ENCODE results near the gene PODXL. TPM values are rescaled to one million over a fixed set of nuclear protein-coding genes. Genes with fewer than 3 reads are reported as not detected.

The PODXL gene
- total RNA-seq: 10 to 100 TPM; 23.0 to 50.8 TPM

DNA sequence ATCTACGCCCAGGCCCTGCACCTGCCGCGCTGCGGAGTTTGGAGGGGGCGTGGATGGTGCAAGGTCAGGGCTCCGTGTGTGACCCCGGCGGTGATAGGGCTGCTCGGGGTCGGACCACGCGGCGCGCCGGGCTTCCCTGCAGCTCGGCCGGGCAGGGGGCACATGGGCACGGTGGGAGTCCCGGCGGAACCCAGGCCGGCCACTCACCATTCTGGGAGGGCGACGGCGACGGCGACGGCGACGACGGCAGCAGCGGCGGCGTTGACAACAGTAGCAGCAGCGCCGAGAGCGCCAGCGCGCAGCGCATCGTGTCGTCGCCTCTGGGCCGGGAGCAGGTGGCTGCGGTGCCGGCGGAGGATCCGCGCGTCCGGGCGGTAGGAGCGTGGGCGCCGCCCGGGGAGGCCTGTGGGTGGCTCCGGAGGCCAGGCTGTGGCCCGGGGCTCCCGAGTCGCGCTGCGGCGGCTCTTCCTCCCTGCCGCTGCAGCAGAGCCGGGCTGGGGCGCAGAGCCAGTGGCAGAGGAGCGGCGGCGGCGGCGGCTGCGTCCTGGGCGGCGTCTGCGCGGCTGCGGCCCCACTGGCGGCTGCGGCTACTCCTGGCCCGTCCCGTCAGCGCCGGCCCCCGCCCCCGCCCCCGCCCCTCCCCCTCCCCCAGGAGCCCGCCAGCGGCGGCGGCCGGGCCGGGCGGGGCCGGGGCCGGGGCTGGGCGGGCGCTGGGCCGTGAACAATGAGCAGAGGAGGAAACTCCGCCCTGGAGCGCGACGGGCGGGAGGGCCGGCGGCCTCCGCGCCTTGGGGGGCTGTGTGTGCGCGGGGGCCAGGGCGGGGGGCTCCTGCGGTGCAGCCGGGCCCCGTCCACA, at the start of gene PODXL:
Gene PODXL (minus strand): TSS at position 576 of the 856 bp plus-strand sequence. CDS start 269 bp downstream, at position 307.
- Histone ChIP-seq H3K9me3 (no peaks in the 10 kb centered on the region), H3K27me3 (replicated peaks; ENCODE audit: insufficient read depth) (no peaks in the 10 kb centered on the region), H3K4me1 (ENCODE audit: control insufficient read depth in 1 of 2, low read depth in 2 of 2) (peaks cover 23 to 28% of the 10 kb centered on the region in 2 donors), H3K36me3 (no peaks in the 10 kb centered on the region), H3K4me3 (peak within 1 kb of the TSS; percentile 91), H3K27ac (no peak within 1 kb of the TSS)
- TF ChIP-seq CTCF (IDR thresholded peaks at IDR 0.05): no peak
- ATAC-seq (ENCODE audit: insufficient number of reproducible peaks, low FRiP score, low read depth): peak; percentile 54
- no peak for DNase-seq (ENCODE audit: low spot score)

DNA sequence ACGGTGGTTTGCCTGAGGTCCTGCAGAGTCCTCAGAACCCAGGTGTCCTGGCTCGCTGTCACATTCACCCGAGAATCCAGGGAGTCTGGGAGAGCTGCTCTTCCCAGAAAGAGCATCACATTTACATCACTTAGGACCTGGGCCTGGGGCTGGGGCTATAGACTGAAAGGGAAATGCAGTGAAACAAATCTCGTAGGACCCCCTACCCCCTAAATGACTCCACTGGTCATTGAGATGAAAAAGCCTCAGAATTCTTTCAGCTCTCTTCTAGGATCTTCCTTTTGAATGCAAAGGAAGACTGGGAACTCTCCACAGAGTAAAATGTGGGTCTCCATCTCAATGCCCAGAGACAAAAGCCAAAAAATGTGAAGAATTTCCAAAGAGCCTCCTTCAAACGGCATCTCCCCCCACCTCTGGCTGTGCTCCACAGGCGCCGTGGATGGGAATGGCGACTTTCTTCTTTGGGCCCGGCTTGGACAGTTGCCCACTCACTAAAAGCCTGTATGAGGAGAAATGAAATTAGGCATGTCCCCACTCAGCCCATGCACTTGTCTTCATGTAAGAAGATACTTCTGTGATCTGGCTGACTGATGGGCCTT, 49.0 kb upstream of the PODXL start:
- no peaks in the 10 kb centered on the region for H3K27me3 ChIP-seq (replicated peaks; ENCODE audit: insufficient read depth)
- no peak for DNase-seq (ENCODE audit: low spot score)
- no peak overlapping the region for H3K4me3 ChIP-seq
- no peak overlapping the region for H3K27ac ChIP-seq
- no peak for TF ChIP-seq CTCF (IDR thresholded peaks at IDR 0.05)
- no peaks in the 10 kb centered on the region for H3K36me3 ChIP-seq
- no peaks in the 10 kb centered on the region for H3K4me1 ChIP-seq (ENCODE audit: control insufficient read depth in 1 of 2, low read depth in 2 of 2)
- no peak for ATAC-seq (ENCODE audit: insufficient number of reproducible peaks, low FRiP score, low read depth)
- no peaks in the 10 kb centered on the region for H3K9me3 ChIP-seq

DNA sequence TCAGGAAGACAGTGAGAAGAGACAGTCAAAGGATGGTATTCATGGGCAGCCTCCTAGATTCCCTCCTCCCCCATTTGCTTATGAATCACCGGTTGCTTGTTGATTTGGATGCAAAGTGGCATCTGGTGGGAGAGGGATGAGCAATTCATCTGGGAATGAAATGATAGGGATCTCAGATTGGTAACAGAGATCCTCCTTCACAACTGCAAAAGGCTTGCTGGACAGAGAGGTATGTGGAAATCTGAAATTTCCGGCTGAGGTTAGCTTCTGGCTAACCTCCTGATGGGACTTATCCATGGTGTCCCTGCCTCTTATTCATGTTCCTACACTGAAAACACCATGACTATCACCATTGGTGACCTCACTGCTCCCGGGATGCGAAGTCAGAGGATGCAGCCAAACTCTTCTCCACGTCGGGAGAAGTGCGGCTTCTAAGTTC, 48.4 kb upstream of the PODXL start:
- no peak overlapping the region for H3K4me3 ChIP-seq
- DNase-seq (ENCODE audit: low spot score): no peak
- no peaks in the 10 kb centered on the region for H3K36me3 ChIP-seq
- H3K9me3 ChIP-seq: no peaks in the 10 kb centered on the region
- no peaks in the 10 kb centered on the region for H3K27me3 ChIP-seq (replicated peaks; ENCODE audit: insufficient read depth)
- H3K4me1 ChIP-seq (ENCODE audit: control insufficient read depth in 1 of 2, low read depth in 2 of 2): no peaks in the 10 kb centered on the region
- no peak for TF ChIP-seq CTCF (IDR thresholded peaks at IDR 0.05)
- ATAC-seq (ENCODE audit: insufficient number of reproducible peaks, low FRiP score, low read depth): no peak
- H3K27ac ChIP-seq: no peak overlapping the region

DNA sequence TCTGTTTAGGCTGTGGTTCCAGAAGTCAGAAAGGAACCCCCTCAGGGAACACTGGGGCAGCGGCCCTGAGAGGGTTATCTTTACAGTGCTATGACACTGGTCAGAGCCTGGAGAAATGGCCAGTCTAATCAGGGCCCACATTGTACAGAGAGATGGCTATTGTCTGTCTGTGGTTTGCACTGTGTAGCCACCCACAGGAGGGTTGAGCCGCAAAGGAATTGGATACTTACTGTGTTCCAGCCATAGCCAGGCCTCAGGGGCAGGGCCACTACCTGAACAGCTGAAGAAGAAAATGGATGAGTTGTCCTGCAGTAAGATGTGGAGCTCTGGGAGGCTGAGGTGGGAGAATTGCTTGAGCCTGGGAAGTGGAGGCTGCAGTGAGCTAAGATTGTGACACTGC, 47.5 kb upstream of the PODXL start:
- no peaks in the 10 kb centered on the region for H3K27me3 ChIP-seq (replicated peaks; ENCODE audit: insufficient read depth)
- DNase-seq (ENCODE audit: low spot score) (no peak), ATAC-seq (ENCODE audit: insufficient number of reproducible peaks, low FRiP score, low read depth) (no peak)
- no peaks in the 10 kb centered on the region for H3K9me3 ChIP-seq
- no peak overlapping the region for H3K4me3 ChIP-seq
- no peaks in the 10 kb centered on the region for H3K4me1 ChIP-seq (ENCODE audit: control insufficient read depth in 1 of 2, low read depth in 2 of 2)
- H3K27ac ChIP-seq: no peak overlapping the region
- TF ChIP-seq CTCF (IDR thresholded peaks at IDR 0.05): no peak
- no peaks in the 10 kb centered on the region for H3K36me3 ChIP-seq

- no peaks in the 10 kb centered on the region for H3K9me3 ChIP-seq
- no peak overlapping the region for H3K4me3 ChIP-seq
- no peaks in the 10 kb centered on the region for H3K4me1 ChIP-seq (ENCODE audit: control insufficient read depth in 1 of 2, low read depth in 2 of 2)
- H3K27ac ChIP-seq: no peak overlapping the region
- no peaks in the 10 kb centered on the region for H3K27me3 ChIP-seq (replicated peaks; ENCODE audit: insufficient read depth)
- no peak for TF ChIP-seq CTCF (IDR thresholded peaks at IDR 0.05)
- no peak for DNase-seq (ENCODE audit: low spot score)
- no peaks in the 10 kb centered on the region for H3K36me3 ChIP-seq
- no peak for ATAC-seq (ENCODE audit: insufficient number of reproducible peaks, low FRiP score, low read depth)
Measured at GRCh38 chr7:131602994-131603372, 46.6 kb upstream of the PODXL start.
